ENCODE data around the gene DLG2. TPM values are rescaled to one million over a fixed set of nuclear protein-coding genes. Genes with fewer than 3 reads are reported as not detected.

DLG2 gene
- polyA plus RNA-seq, 3 donors, result 0.24 to 0.39 TPM; not detected in 1

- no peaks in the 10 kb centered on the region for H3K9me3 ChIP-seq (replicated peaks in 1 of 2; ENCODE audit: control insufficient read depth in 1 of 2, insufficient read depth in 1 of 2, low read length in 2 of 2)
- intact Hi-C loops (cut with micrococcal nuclease), result no loop called here
- no peaks in the 10 kb centered on the region for H3K27me3 ChIP-seq (ENCODE audit: control insufficient read depth in 2 of 2, insufficient read depth in 2 of 2, low read length in 2 of 2)
- Mint-ChIP-seq H3K36me3 (no peaks in the 10 kb centered on the region), H3K9me3 (peaks cover 0 to 2% (median 0%) of the 10 kb centered on the region in 7 donors), H3K4me3 (no peak overlapping the region), H3K27ac (no peak overlapping the region), H3K4me1 (no peaks in the 10 kb centered on the region), H3K27me3 (ENCODE audit: low read depth in 3 of 3) (no peaks in the 10 kb centered on the region)
- no peaks in the 10 kb centered on the region for H3K79me2 ChIP-seq (ENCODE audit: insufficient read depth, low read length)
- no peak overlapping the region for H3K4me2 ChIP-seq (replicated peaks; ENCODE audit: extremely low read depth, low read length, poor library complexity, severe bottlenecking)
- no peaks in the 10 kb centered on the region for H3K4me1 ChIP-seq (ENCODE audit: control insufficient read depth in 1 of 2, insufficient read depth in 2 of 2, low read length in 2 of 2)
- H2AFZ ChIP-seq (ENCODE audit: insufficient read depth, low read depth, low read length, poor library complexity, severe bottlenecking), result no peak overlapping the region
- no peak overlapping the region for H3K4me3 ChIP-seq (replicated peaks in 1 of 3; ENCODE audit: low read depth in 2 of 3, low read length in 3 of 3)
- TF ChIP-seq CTCF (IDR thresholded peaks at IDR 0.05), result no peak
- H3K9ac ChIP-seq (ENCODE audit: insufficient read depth, low read length, poor library complexity, severe bottlenecking), result no peak overlapping the region
- DNase-seq, result no peak
- no peak overlapping the region for H3K27ac ChIP-seq (ENCODE audit: low read depth in 1 of 2, low read length in 2 of 2)
- H4K20me1 ChIP-seq (ENCODE audit: insufficient read depth, low read length), result no peaks in the 10 kb centered on the region
- H3K36me3 ChIP-seq (replicated peaks in 1 of 2; ENCODE audit: control insufficient read depth in 1 of 2, insufficient read depth in 2 of 2, low read length in 2 of 2), result no peaks in the 10 kb centered on the region
- WGBS (ENCODE audit: insufficient coverage), result no CpG with 5 or more reads among the region's 1 CpG
Observed at GRCh38 chr11:83569134-83569805, 2057.9 kb downstream of the DLG2 start.

DNA sequence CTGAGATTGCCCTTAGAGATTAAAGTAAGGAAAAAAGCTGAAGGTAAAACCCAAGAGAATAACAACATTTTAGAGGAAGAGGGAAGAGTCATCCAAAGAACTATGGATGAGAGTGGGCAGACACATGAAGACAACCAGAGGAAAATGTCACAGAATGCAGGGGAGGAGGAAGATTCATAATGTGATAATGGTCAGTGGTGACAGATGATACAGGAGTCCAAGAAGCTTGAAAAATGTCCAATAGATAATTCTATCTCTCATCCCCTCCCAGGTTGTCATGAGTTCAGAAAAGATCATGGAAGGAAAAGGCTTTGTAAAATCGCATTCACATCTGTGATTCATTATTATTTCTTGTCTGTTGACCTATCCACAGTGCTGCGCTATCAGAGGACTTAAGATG is 2058.6 kb downstream of the DLG2 start:
- Histone ChIP-seq H3K36me3 (replicated peaks in 1 of 2; ENCODE audit: control insufficient read depth in 1 of 2, insufficient read depth in 2 of 2, low read length in 2 of 2) (no peaks in the 10 kb centered on the region), H3K4me1 (ENCODE audit: control insufficient read depth in 1 of 2, insufficient read depth in 2 of 2, low read length in 2 of 2) (no peaks in the 10 kb centered on the region), H3K9me3 (replicated peaks in 1 of 2; ENCODE audit: control insufficient read depth in 1 of 2, insufficient read depth in 1 of 2, low read length in 2 of 2) (no peaks in the 10 kb centered on the region), H3K4me3 (replicated peaks in 1 of 3; ENCODE audit: low read depth in 2 of 3, low read length in 3 of 3) (no peak overlapping the region), H3K9ac (ENCODE audit: insufficient read depth, low read length, poor library complexity, severe bottlenecking) (no peak overlapping the region), H3K27me3 (ENCODE audit: control insufficient read depth in 2 of 2, insufficient read depth in 2 of 2, low read length in 2 of 2) (no peaks in the 10 kb centered on the region), H3K79me2 (ENCODE audit: insufficient read depth, low read length) (no peaks in the 10 kb centered on the region), H2AFZ (ENCODE audit: insufficient read depth, low read depth, low read length, poor library complexity, severe bottlenecking) (no peak overlapping the region), H4K20me1 (ENCODE audit: insufficient read depth, low read length) (no peaks in the 10 kb centered on the region), H3K4me2 (replicated peaks; ENCODE audit: extremely low read depth, low read length, poor library complexity, severe bottlenecking) (no peak overlapping the region), H3K27ac (ENCODE audit: low read depth in 1 of 2, low read length in 2 of 2) (no peak overlapping the region)
- no peak overlapping the region for H3K27ac Mint-ChIP-seq
- no peak overlapping the region for H3K4me3 Mint-ChIP-seq
- WGBS (ENCODE audit: insufficient coverage), result no CpG with 5 or more reads among the region's 2 CpGs
- intact Hi-C loops (cut with micrococcal nuclease), result no loop called here
- no peaks in the 10 kb centered on the region for H3K36me3 Mint-ChIP-seq
- no peaks in the 10 kb centered on the region for H3K4me1 Mint-ChIP-seq
- DNase-seq, result no peak
- no peaks in the 10 kb centered on the region for H3K27me3 Mint-ChIP-seq (ENCODE audit: low read depth in 3 of 3)
- no peak for TF ChIP-seq CTCF (IDR thresholded peaks at IDR 0.05)
- peaks cover 0 to 2% (median 0%) of the 10 kb centered on the region in 7 donors for H3K9me3 Mint-ChIP-seq

All from CD14-positive monocyte (primary cell).